D721Med (cell line): Measurements from ENCODE around the gene HOXD12.

Source experiments
- DNase-seq: peaks from one replicate; pipeline ENCODE4 v3.0.0; 2011; ENCODE audit warnings: low spot score; ENCODE audit not compliant: insufficient read length
- FAIRE-seq: peaks from 2 replicates; lab custom pipeline; 2011; peaks lifted over from hg19 to GRCh38; lab: Jason Lieb, UNC
- TF ChIP-seq, protein P1 (sequence below): IDR thresholded peaks from 2 replicates; pipeline ENCODE4 v1.5.1; 2012; ENCODE audit warnings: mild to moderate bottlenecking, control low read depth; ENCODE audit not compliant: insufficient read depth; ENCODE audit errors: missing control alignments

Gene HOXD12

DNA sequence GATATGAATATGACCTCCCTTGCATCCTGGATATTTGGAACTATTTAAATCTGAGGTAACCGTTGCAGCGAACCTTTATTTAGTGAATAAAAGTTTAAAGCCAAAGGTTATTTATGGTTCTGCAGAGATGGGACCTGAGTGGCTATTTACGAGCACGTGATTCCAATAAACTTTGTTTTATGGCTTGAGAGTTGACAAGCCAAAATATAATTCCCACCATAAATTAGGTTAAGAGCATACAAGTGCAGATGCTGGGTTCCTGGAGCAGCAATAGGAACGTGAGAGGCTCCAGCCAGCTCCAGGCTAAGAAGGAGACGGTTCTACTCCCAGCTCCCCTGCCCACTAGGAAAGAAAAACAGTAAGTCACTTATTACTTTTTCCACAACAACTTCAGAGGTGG is 46.5 kb downstream of the HOXD12 start:
- TF ChIP-seq, protein P1, sequence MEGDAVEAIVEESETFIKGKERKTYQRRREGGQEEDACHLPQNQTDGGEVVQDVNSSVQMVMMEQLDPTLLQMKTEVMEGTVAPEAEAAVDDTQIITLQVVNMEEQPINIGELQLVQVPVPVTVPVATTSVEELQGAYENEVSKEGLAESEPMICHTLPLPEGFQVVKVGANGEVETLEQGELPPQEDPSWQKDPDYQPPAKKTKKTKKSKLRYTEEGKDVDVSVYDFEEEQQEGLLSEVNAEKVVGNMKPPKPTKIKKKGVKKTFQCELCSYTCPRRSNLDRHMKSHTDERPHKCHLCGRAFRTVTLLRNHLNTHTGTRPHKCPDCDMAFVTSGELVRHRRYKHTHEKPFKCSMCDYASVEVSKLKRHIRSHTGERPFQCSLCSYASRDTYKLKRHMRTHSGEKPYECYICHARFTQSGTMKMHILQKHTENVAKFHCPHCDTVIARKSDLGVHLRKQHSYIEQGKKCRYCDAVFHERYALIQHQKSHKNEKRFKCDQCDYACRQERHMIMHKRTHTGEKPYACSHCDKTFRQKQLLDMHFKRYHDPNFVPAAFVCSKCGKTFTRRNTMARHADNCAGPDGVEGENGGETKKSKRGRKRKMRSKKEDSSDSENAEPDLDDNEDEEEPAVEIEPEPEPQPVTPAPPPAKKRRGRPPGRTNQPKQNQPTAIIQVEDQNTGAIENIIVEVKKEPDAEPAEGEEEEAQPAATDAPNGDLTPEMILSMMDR: no peak

GRCh38 chr2:176146645-176147044 is 47.0 kb downstream of the HOXD12 start:
- no peak for DNase-seq
- TF ChIP-seq, protein P1: no peak
- FAIRE-seq: no peak

More for the DNA sequence above, 46.5 kb downstream of the HOXD12 start:
- no peak for FAIRE-seq
- DNase-seq: no peak

GRCh38 chr2:176147210-176147799 is 47.7 kb downstream of the HOXD12 start:
- TF ChIP-seq, protein P1: no peak
- FAIRE-seq: no peak

GRCh38 chr2:176147800-176148496 is 48.4 kb downstream of the HOXD12 start:
- TF ChIP-seq, protein P1: no peak
- no peak for FAIRE-seq

More at GRCh38 chr2:176147210-176147799, 47.7 kb downstream of the HOXD12 start:
- no peak for DNase-seq

GRCh38 chr2:176148751-176149421 is 49.3 kb downstream of the HOXD12 start:
- TF ChIP-seq, protein P1: no peak
- FAIRE-seq: no peak
- DNase-seq: no peak

More at GRCh38 chr2:176147800-176148496, 48.4 kb downstream of the HOXD12 start:
- DNase-seq: no peak

DNA sequence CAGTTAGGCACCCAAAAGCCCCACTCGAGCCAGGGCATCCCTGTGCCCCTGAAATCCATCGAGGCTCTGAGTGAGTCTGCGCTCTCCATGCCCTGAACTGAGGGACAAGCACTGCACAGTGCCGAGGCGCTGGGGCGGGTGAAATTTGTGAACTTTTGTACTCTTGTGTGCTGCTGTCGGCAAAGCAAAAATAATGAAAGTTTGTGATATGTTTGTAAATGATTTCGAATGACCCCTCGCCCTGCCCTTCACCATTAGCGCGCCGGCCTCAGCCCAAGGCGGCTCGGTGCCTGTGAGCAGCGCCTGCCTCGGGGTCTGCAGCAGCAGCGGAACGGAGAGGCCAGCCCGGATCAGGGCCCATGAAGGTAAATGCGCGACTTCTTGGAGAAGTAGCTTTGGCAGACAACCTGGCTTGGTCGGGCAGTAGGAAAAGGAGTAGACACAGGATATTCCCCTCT is 49.9 kb downstream of the HOXD12 start:
- FAIRE-seq: no peak
- TF ChIP-seq, protein P1: no peak
- DNase-seq: no peak
